HG03159 (cell line): ENCODE data around the gene MAML3.

ENCODE experiments used
- ATAC-seq: cut with Tn5 transposase; IDR thresholded peaks from one replicate; pipeline ENCODE4 v1.9.1; 2021; ENCODE audit warnings: mild to moderate bottlenecking, moderate library complexity; ENCODE audit not compliant: unreplicated experiment

Gene MAML3

DNA sequence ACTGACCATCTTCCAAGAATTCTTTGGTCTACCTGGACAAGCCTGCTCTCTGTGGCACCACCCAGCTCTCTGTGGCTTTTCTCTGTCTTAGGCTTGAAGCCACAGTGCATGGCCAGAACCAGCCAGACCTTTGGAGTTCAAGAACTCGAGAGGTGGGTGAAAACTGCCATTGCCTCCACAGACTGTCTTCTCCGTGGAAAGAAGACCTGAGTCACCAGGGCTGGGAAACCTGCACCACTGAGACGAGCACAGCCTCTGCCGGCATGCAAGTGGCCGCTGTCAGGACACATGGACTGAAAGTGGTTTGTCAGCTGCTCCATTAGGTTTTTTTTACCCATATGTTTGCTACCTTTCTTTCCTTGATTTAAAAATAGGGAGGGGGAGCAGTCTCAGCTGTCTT, 413.9 kb downstream of the MAML3 start:
- ATAC-seq = no peak

GRCh38 chr4:139738846-139739613, 415.0 kb downstream of the MAML3 start:
- no peak for ATAC-seq

DNA sequence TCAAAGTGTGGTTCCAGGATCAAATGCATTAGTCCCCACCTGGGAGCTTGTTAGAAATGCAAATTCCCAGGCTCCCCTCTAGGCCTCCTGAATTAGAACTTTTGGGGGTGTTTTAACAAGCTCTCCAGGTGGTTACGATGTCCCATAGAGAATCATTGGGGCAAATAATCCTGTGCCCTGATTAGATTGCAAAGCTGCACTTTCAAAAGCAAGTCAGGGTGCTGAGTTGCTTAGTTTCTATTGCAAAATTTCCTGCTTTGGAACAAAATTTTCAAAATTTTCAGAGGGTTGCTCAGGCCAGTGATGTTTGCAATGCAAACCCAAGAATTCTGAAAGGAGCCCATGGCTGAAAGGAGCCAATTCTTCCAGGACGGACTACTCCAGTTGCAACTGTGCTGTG, 417.3 kb downstream of the MAML3 start:
- ATAC-seq = no peak

DNA sequence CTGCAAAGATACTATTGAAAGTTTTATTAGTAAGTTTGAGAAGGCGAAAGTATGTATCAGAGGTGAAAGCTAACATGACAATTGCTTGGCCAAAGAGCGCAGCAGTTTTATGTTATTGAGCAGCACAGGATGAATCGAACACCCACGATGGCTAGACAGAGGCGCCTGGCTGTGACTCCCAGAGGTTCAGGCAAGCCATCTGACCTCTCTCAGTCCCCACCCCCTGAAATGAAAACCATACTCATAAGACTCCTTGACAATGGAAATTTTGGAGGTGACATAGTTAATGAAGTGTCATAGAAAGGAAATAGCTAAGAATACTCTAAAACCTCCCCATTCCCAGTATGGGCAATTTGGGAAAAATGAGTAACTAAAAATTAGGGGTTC, 417.7 kb downstream of the MAML3 start:
- ATAC-seq = no peak

DNA sequence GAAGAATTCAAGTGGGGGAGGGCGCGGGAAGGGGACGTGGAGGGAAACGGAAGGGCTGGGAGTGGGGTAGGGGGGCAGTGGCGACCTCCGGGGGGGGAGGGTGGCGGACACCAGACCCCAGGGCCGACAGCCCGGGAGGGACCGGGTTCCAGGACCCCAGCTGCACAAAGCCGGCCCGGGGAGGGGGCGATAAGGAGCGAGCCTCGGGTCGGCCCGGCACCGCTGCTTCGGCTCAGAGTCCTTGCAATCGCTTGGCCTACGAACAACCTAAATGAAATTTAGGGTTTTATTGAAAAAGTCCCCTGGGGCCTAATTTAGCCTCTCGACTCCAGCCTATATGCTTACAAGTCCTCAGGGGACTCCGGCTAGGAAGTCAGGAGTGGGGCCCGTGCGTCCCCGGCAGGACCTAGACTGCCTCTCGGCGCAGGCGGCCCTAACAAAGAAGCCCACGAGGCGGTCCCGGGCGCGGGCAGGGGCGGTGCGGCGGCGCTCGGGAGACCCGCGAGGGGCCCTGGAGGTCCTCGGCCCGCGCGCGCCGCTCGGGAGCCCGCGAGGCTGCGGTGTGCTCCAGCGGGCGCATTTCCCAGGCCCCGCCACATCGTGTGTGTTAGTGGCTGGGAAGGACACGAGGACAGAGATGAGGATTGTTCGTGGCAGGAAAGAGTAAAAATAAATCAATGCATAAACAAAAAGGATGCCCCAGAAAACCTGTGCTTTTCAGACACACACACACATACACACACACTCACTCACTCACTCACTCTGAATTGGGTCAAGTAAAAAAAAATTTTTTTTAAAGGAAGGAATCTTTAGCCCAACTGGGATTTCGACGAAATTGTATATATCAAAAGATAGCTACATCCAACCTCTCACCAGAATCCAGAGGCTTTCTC, 418.4 kb downstream of the MAML3 start:
- ATAC-seq = no peak

DNA sequence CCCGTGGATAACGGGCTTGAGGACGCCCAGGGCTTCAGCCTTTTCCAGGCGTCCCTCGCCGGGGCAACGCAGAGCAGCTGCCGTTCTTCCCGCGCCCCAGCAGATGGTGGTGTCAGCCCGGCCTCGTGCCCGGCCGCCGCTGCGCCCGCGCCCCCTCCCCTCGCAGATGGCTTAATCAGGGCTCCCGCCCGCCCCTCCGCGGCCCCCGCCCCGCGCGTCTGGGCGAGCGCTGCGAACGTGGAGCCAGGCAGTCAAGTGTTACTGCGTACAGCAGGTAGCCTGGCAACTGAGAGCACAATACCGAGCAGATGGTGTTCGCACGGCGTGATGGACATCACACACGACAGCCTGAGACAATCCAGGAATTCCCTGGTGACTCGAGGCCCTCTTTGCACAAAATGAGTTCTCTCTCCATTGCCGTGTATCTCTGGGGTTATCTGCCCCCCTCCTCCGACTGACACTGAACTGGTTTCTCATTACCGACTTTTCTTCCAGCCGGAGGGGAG, 419.1 kb downstream of the MAML3 start:
- peak; percentile 78 for ATAC-seq

DNA sequence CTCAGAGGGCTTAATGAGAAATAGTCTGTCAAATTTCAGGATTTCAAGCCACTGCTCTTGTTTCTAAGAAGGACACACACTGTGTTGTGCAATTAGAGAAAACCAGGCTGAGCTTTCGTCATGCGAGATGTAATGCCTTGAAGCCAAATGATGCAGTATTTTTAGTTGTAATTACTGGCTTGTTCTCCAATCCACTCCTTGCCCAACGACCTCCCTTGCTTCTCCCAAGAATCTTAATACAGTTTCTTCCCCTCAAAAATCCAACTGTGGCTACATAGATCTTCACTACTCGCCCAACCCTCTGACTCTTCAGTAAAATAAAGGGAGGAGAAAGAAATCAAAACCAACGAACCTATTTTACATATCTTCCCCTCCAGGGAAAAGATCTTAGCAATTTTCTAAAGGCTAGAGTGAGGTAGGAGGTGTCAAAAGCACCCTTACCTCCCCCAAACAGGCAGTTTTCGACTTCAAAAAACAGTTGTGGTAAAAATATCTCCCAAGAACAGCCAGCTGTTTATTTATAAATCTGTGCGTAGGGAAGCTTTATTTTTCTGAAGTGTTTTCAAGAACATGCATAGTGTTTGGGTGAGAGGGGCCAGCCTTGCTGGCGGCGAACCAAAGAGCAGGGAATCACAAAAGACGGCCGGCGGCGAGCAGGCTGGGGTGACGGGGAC, 419.6 kb downstream of the MAML3 start:
- ATAC-seq = no peak

DNA sequence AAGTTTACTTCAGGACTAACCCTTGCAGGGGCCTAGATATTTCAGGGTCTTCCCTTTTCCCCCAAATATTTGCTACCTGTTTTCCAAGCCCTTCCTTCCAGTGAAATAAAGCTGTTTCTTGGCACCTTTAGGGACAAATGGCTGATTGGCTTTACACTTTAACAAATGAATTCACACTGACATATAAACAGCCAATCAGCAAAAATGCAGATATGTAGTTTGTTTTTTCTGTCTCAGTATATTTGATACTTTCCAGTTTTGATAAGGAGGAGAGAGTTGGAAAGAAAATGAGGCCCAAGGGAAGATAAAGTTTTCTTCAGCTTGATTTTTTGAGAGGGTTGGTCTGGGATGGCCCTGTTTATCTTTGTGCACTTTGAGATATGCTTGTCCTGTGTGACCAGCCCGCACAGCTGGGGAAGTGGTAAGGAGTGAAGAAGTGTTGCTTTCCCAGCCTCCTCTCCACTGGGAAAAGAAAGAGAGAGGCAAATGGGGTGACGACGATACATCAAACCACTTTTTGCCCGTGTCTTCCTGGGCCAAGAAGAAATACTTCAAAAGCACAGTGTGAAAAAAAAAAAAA, 420.9 kb downstream of the MAML3 start:
- no peak for ATAC-seq

- no peak for ATAC-seq
Measured at GRCh38 chr4:139728840-139729239, 425.1 kb downstream of the MAML3 start.

DNA sequence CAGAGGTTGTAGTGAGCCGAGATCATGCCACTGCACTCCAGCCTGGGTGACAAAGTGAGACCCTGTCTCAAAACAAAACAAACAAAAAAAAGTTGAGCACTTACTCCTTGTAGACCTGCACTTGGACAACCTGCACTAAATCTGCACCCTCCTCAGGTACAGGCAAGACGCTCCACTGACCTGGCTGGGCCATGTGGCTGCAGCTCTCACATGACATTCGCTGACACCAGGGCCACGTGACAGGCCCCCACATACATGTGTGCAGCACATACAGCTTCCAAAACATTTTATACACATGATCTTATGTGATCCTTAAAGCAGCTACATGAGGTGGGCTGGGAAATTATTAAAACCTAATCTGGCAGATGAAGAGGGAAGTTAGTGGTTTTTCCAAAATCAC, 425.8 kb downstream of the MAML3 start:
- no peak for ATAC-seq

DNA sequence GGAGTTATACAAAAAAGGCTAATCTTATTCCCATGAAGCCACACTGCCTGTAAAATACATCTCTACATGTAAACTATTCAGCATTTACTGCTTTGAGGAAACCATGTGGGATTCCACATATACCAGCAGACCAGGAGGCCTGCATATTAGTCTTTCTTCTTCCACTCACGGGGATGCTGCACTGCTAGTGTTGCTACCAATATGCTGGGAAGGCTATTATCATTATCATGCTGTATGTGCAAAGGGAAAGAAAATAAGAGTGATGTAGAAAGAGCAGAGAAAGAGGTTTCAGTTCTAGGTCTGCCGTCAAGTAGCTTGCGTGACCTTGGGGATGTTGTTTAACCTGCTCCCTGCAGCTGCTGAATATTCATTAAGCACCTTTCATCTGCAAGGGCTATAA, 427.4 kb downstream of the MAML3 start:
- ATAC-seq = no peak

DNA sequence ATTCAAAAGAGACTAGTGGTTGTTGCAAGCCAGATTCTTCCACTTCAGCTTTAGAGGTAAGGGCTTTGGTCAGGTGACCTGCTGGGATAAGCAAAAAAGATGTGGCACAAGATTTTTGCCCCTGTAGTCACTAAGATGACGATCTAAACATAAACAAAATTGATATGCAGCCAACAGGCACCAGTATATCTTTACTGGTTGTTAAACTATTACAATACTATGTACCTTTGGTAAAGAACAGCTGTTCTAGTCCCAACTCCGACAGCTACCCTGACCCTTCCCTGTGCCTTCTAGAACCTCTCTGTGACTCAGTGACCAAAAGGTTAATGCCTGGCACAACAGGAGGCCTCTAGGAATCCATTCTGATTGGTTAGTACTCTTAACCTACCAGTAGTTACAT, 428.7 kb downstream of the MAML3 start:
- ATAC-seq = no peak

- no peak for ATAC-seq
Measured at GRCh38 chr4:139721789-139722188, 432.2 kb downstream of the MAML3 start.

- no peak for ATAC-seq
Measured at GRCh38 chr4:139720806-139721205, 433.2 kb downstream of the MAML3 start.

GRCh38 chr4:139719381-139720101, 434.4 kb downstream of the MAML3 start:
- no peak for ATAC-seq

DNA sequence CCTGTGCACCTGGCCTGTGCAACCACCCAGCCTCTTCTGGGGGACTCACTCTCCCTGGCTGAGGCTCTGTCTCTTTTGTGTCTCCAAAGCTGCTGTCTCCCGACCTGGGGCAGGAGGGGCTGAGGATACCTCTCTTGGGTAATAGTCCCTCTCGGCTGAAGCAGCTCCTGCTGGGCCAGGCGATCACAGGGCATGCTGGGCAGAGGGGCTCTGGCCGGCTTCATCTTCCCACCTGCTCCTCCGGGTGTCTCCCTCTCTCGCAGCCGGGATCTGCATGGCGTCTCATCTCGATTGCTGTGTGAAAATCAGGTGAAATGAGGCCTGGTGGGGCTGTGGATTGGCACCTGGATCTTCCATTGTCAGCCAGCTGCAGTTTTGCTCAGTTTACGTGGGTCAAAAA, 435.2 kb downstream of the MAML3 start:
- ATAC-seq = no peak

DNA sequence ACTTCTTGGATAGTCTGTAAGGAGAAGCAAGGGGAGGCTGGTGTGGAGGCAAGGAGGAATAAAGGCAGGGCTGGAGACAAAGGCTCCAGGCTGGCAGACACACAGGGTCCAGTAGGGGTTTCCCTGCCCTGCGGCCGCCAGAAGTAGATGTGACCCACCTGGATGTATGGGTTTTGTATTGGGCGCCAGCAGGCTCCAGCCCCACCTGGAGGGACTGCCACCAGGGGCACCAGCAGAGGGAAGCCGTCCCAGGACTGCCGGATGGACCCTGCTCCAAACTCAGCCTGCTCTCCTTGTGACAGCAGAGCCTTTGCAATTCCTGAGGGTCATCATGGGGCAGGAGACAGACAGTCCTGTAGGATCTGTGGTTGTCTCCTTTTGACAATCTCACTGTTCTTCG, 435.6 kb downstream of the MAML3 start:
- no peak for ATAC-seq

GRCh38 chr4:139715746-139716391, 438.1 kb downstream of the MAML3 start:
- ATAC-seq = no peak

DNA sequence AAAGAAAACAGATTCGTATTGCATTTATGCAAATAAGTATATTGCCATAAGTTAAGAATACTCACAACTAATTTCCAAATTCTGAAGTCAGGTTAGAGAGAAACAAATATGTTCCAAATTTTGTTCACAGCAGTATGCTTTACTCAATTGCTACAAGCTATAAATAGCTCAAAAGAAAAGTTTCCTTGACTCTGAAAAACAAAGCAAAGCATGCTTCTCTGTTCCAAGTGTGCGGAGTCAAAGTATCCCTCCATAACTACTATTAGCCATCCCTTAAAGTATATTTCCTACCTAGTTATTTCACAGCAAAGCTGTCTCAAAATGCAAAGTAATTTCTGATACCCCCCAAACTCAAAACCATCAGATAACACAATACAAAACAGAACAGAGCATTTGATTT, 441.1 kb downstream of the MAML3 start:
- no peak for ATAC-seq

- ATAC-seq = no peak
Measured at GRCh38 chr4:139711461-139711860, 442.5 kb downstream of the MAML3 start.
